NOMO-1 treated with dmso at 0.1 percent for 144 hours (cell line): ENCODE data around the gene PMFBP1.

Experiments used
- DNase-seq: peaks from one replicate; lab custom pipeline; 2025; ENCODE audit not compliant: unreplicated experiment; lab: John Stamatoyannopoulos, UW

The PMFBP1 gene

GRCh38 chr16:72172105-72173034 is at the start of gene PMFBP1:
TSS of gene PMFBP1 (minus strand) at chr16:72172155. CDS start at chr16:72171208, 947 bp downstream.
- peak; percentile 87 for DNase-seq

GRCh38 chr16:72221630-72222024 is 49.7 kb upstream of the PMFBP1 start:
- no peak for DNase-seq

- no peak for DNase-seq
Measured at GRCh38 chr16:72220875-72221629, 49.1 kb upstream of the PMFBP1 start.

GRCh38 chr16:72219282-72219681 is 47.3 kb upstream of the PMFBP1 start:
- no peak for DNase-seq

- no peak for DNase-seq
Measured at GRCh38 chr16:72216767-72217166, 44.8 kb upstream of the PMFBP1 start.

- no peak for DNase-seq
Measured at GRCh38 chr16:72214821-72215220, 42.9 kb upstream of the PMFBP1 start.

- DNase-seq = no peak
Measured at GRCh38 chr16:72211110-72211509, 39.2 kb upstream of the PMFBP1 start.

- no peak for DNase-seq
Measured at GRCh38 chr16:72210555-72210954, 38.6 kb upstream of the PMFBP1 start.

GRCh38 chr16:72210072-72210471 is 38.1 kb upstream of the PMFBP1 start:
- no peak for DNase-seq

- DNase-seq = no peak
Measured at GRCh38 chr16:72206299-72206698, 34.3 kb upstream of the PMFBP1 start.

- peak; percentile 89 for DNase-seq
Measured at GRCh38 chr16:72203401-72203800, 31.4 kb upstream of the PMFBP1 start.

GRCh38 chr16:72202014-72202413 is 30.1 kb upstream of the PMFBP1 start:
- DNase-seq = no peak

GRCh38 chr16:72201387-72201786 is 29.4 kb upstream of the PMFBP1 start:
- DNase-seq = no peak

GRCh38 chr16:72199761-72200337 is 27.9 kb upstream of the PMFBP1 start:
- DNase-seq = no peak

GRCh38 chr16:72198771-72199201 is 26.8 kb upstream of the PMFBP1 start:
- no peak for DNase-seq

- no peak for DNase-seq
Measured at GRCh38 chr16:72198021-72198711, 26.2 kb upstream of the PMFBP1 start.

- no peak for DNase-seq
Measured at GRCh38 chr16:72197545-72197944, 25.6 kb upstream of the PMFBP1 start.

- no peak for DNase-seq
Measured at GRCh38 chr16:72195609-72196008, 23.7 kb upstream of the PMFBP1 start.

- no peak for DNase-seq
Measured at GRCh38 chr16:72191551-72191950, 19.6 kb upstream of the PMFBP1 start.

GRCh38 chr16:72189865-72190371 is 18.0 kb upstream of the PMFBP1 start:
- DNase-seq = no peak

- no peak for DNase-seq
Measured at GRCh38 chr16:72188541-72188940, 16.6 kb upstream of the PMFBP1 start.
